ENCODE data around the gene SERGEF.

The SERGEF gene

GRCh38 chr11:17786824-17787525 lies 225.9 kb downstream of the SERGEF start:
- no peak for DNase-seq (ENCODE audit: low read depth in 2 of 2)

- DNase-seq (ENCODE audit: low read depth in 2 of 2) = no peak
Observed at GRCh38 chr11:17783878-17784277, 229.0 kb downstream of the SERGEF start.

GRCh38 chr11:17782603-17783337 lies 230.1 kb downstream of the SERGEF start:
- DNase-seq (ENCODE audit: low read depth in 2 of 2) = no peak

GRCh38 chr11:17782145-17782544 lies 230.7 kb downstream of the SERGEF start:
- no peak for DNase-seq (ENCODE audit: low read depth in 2 of 2)

GRCh38 chr11:17781626-17782025 lies 231.2 kb downstream of the SERGEF start:
- DNase-seq (ENCODE audit: low read depth in 2 of 2) = no peak

GRCh38 chr11:17781221-17781620 lies 231.6 kb downstream of the SERGEF start:
- DNase-seq (ENCODE audit: low read depth in 2 of 2) = no peak

GRCh38 chr11:17780668-17781067 lies 232.2 kb downstream of the SERGEF start:
- no peak for DNase-seq (ENCODE audit: low read depth in 2 of 2)

GRCh38 chr11:17779861-17780594 lies 232.8 kb downstream of the SERGEF start:
- DNase-seq (ENCODE audit: low read depth in 2 of 2) = no peak

GRCh38 chr11:17778956-17779860 lies 233.6 kb downstream of the SERGEF start:
- no peak for DNase-seq (ENCODE audit: low read depth in 2 of 2)

GRCh38 chr11:17778352-17778751 lies 234.5 kb downstream of the SERGEF start:
- no peak for DNase-seq (ENCODE audit: low read depth in 2 of 2)

- no peak for DNase-seq (ENCODE audit: low read depth in 2 of 2)
Observed at GRCh38 chr11:17777738-17778091, 235.1 kb downstream of the SERGEF start.

GRCh38 chr11:17777086-17777737 lies 235.6 kb downstream of the SERGEF start:
- DNase-seq (ENCODE audit: low read depth in 2 of 2) = no peak

GRCh38 chr11:17776212-17776875 lies 236.5 kb downstream of the SERGEF start:
- no peak for DNase-seq (ENCODE audit: low read depth in 2 of 2)

GRCh38 chr11:17775507-17776211 lies 237.2 kb downstream of the SERGEF start:
- DNase-seq (ENCODE audit: low read depth in 2 of 2) = no peak

- DNase-seq (ENCODE audit: low read depth in 2 of 2) = no peak
Observed at GRCh38 chr11:17775035-17775348, 237.9 kb downstream of the SERGEF start.

- DNase-seq (ENCODE audit: low read depth in 2 of 2) = no peak
Observed at GRCh38 chr11:17774232-17775034, 238.4 kb downstream of the SERGEF start.

- no peak for DNase-seq (ENCODE audit: low read depth in 2 of 2)
Observed at GRCh38 chr11:17773674-17774073, 239.2 kb downstream of the SERGEF start.

GRCh38 chr11:17772704-17773600 lies 239.9 kb downstream of the SERGEF start:
- no peak for DNase-seq (ENCODE audit: low read depth in 2 of 2)

Data from stimulated activated CD8-positive, alpha-beta memory T cell treated with anti-CD3 and anti-CD28 coated beads, Interleukin-15, amount 100 ng/mL, for 48 hours (primary cell).